HG03378 (cell line): ENCODE measurements around the gene HNRNPUL2.
A peak's percentile ranks its signal among the peaks of the same experiment; 100 is the strongest.

Experiments
- ATAC-seq: cut with Tn5 transposase; IDR thresholded peaks from one replicate; pipeline ENCODE4 v1.9.1; 2021; ENCODE audit warnings: mild to moderate bottlenecking, moderate library complexity; ENCODE audit not compliant: unreplicated experiment

Gene HNRNPUL2

DNA sequence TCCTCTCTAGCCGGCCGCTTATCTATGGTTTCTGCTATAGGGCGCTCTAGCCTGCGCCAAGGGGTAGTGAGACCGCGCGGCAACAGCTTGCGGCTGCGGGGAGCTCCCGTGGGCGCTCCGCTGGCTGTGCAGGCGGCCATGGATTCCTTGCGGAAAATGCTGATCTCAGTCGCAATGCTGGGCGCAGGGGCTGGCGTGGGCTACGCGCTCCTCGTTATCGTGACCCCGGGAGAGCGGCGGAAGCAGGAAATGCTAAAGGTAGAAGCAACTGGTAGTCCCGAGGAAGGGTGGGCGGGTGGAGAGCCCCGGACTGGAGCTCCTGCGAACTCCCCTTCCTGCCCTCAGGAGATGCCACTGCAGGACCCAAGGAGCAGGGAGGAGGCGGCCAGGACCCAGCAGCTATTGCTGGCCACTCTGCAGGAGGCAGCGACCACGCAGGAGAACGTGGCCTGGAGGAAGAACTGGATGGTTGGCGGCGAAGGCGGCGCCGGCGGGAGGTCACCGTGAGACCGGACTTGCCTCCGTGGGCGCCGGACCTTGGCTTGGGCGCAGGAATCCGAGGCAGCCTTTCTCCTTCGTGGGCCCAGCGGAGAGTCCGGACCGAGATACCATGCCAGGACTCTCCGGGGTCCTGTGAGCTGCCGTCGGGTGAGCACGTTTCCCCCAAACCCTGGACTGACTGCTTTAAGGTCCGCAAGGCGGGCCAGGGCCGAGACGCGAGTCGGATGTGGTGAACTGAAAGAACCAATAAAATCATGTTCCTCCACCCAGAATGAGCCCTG, 55.5 kb downstream of the HNRNPUL2 start, which contains the start of the genes LBHD1 and UQCC3:
Gene LBHD1, minus strand, starts transcription at position 660 of the 782 bp plus-strand sequence. CDS start 2,236 bp downstream, outside the sequence.
Gene UQCC3, plus strand, starts transcription at position 66 of the 782 bp plus-strand sequence. Its CDS starts 73 bp downstream, at position 139.
- peak; percentile 44 for ATAC-seq

DNA sequence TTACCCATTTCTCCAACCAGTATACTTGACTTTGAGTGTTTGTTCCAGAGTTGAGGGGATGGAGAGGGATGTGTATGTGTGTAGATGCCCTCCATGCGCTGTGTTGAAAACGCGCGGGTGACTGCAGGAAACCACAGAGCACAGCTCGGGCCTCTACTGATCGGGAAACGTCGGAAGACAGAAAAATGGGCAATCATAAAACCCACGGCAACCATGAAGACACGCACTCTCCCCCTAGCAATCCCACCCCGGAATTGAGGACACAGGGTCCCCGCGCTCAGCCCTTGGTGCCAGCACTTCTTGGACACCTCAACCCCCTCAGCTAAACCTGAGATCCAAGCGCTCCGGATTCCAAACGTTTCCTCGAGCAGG, 56.0 kb downstream of the HNRNPUL2 start:
- peak; percentile 4 for ATAC-seq

DNA sequence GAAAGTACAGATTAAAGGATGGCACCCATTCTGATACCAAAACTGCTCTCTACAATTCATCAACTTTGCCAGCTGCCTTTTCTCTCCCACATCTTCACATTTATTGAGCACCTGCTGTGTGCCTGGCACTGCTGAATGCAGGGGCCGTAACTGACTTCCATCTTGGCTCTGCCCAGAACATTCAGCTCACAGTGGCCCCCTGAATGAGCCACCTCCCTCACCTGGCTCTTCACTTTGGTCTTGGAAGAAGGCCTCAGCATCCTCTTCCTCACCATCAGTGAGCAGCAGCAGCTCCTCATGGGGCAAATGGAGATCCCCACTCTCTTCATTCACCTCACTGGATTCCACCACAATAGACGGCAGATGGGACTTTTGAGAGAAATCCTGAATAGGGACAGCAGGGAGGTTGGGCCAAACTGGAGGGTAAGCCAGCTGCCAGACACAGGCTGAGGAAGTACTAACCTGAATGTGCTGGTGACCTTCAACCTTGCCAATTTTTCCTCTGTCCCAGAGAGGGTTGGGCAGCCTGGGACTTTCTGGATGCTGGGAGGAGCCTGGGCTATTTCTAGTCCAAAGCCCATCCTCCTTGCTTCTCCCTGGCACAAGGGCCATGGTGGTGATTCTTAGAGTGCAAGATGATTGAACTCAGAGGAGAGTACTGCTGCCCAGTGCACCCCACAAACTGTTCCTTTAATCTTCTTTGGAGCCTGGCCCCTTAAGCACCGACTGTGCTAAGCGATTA, 57.7 kb downstream of the HNRNPUL2 start:
- ATAC-seq, result no peak

DNA sequence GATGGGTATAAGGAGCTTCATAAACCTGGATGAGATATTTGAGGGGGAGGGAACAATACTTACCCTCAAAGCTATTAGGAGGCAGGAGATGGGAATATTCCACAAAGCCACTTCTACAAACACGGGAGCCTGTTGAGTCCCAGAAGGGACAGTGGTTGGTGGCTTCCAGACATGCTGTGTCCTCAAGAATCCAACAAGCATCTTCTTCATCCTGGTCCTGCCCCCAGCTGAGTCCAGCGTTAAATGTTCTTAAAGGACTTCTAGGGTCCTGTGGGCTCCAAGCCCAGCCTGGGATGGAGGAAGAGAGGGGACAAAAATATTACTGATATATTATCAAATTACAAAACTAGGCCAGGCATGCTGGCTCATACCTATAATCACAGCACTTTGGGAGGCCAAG, 59.8 kb downstream of the HNRNPUL2 start:
- ATAC-seq, result no peak

DNA sequence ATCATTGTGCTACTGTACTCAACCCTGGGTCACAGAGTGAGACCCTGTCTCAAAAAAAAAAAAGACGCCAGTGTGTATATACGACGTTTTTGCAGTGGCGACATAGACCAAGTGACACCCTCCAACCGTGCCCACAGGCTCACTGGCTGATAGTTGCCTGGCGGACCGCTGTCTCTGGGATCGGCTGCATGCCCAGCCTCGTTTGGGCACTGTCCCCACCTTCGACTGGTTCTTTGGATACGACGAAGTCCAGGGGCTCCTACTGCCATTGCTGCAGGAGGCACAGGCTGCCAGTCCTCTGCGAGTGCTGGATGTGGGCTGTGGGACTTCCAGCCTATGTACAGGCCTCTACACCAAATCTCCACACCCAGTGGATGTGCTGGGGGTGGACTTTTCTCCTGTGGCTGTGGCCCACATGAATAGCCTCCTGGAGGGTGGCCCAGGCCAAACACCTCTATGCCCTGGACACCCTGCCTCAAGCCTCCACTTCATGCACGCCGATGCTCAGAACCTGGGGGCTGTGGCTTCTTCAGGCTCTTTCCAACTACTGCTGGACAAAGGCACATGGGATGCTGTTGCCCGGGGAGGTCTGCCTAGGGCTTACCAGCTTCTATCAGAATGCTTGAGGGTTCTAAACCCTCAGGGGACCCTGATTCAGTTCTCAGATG, 60.9 kb downstream of the HNRNPUL2 start:
- ATAC-seq, result no peak

DNA sequence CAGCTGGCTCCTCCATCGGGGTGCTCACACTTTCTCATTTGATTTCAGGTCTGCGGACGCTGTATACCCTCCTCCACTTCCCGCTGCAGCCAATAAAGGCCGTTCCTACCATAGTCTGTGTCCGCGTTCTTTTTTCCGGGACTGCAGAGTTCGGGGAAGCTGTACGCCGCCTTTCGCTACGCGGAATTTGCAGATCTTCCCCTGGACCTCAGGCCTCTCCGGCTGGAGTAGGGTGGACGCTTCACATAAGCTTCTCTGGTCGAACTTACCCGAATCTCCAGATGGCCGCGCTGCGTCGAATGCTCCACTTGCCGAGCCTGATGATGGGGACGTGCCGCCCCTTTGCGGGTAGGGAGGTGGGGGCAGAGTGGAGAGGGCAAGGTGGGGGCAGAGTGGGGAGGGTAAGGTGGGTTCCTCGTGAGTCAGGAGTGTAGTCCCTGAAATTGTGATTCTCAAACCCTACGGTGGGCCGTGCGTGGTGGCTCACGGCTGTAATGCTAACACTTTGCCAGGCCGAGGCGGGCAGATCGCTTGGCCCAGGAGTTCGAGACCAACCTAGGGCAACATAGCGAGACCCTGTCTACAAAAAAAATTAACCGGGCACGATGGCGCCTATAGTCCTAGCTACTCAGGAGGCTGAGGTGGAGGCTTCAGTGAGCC, 61.5 kb downstream of the HNRNPUL2 start:
- peak; percentile 6 for ATAC-seq

DNA sequence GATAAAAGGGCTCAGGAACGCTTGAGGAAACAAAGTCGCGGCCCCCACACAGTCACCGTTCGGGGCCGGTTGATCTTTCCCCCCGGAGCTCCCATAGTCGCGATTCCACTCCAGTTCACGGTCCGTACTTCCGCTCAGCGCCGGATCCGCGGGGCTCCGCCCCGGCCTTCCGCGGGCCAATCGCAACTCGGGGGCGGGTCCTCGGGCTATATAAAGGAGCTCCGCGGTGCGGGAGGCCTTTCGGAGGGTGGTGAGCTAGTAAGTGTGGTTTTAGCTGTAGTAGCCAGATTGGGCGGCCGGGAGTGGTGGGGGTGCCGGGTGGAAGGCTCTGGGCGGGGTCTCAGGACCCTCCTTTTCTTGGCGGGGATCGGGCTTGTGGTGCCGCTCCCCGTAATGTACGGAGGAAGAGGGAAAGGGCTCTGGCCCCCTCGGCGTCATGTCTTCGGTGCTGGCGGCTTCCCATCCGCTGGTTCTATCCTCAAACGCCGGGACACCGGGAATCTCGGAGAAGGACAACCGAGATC, 62.1 kb downstream of the HNRNPUL2 start, which contains the start of the genes C11orf98 and CSKMT:
Gene C11orf98, minus strand, starts transcription at position 136 of the 524 bp plus-strand sequence. Its CDS starts 41 bp downstream, at position 95.
Gene CSKMT, plus strand, starts transcription at position 238 of the 524 bp plus-strand sequence. CDS start 568 bp downstream, outside the sequence.
- ATAC-seq, result peak; percentile 75

DNA sequence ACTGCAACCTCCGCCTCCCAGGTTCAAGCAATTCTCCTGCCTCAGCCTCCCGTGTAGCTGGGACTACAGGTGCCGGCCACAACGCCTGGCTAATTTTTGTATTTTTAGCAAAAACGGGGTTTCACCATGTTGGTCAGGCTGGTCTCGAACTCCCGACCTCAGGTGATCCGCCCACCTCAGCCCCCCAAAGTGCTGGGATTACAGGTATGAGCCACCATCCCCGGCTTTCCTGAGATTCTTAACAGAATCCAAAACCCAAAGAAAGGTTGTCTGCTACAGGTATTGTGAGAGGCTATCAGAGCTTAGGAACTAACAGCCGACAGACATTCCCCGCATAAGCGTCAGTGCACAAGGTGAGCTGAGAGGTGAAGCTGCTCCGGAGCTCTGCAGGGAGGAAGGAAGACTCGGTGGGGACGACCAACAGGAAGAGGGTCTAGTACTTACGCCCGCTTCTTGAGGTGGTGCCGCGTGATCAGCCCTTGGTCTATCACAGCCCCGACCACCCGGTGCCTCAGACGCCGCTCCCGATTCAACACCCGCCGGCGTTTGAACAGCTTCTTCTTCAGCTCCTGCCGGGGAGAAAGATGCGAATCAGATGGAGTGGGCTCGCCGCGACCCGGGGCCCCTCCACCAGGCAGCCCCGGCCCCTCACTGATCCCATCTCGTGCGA, 62.7 kb downstream of the HNRNPUL2 start:
- ATAC-seq, result no peak
